Psoas muscle (tissue), 8 donors: ENCODE measurements around the gene GPR161. TPM values are rescaled to one million over a fixed set of nuclear protein-coding genes. Genes with fewer than 3 reads are reported as not detected.
"Not testable (repeated sequence)": the region's sequence is repeated elsewhere in the genome, so short reads cannot be mapped to it uniquely, and the experiment has no call there.

Experiments
- ATAC-seq, 4 donors: fragments of 200-7000 bp; cut with Tn5 transposase; one replicate each; pipeline ENCODE4 v1.9.1; 2020; ENCODE audit warnings: moderate library complexity in 3 of 4, mild to moderate bottlenecking in 2 of 4
- DNase-seq, 2 donors: peaks; one replicate each; pipeline ENCODE4 v3.0.0-alpha.2; 2020
- H3K27ac ChIP-seq: fragments of 200-600 bp; one replicate; pipeline ENCODE4 v1.8.0; 2022
- H3K27me3 ChIP-seq, 3 donors: fragments of 200-600 bp in 1 of 3; one replicate each; pipeline versions ENCODE4 v1.6.1 to v1.8.0; 2013 to 2022; ENCODE audit warnings: low read length in 2 of 3, mild to moderate bottlenecking in 2 of 3, moderate library complexity in 1 of 3; ENCODE audit not compliant: insufficient read depth in 3 of 3
- H3K36me3 ChIP-seq, 2 donors: fragments of 200-600 bp in 1 of 2; one replicate each; pipeline versions ENCODE4 v1.6.1 to v1.8.0; 2013 to 2022; ENCODE audit warnings: low read depth in 1 of 2, mild to moderate bottlenecking in 1 of 2, moderate library complexity in 1 of 2; ENCODE audit not compliant: insufficient read depth in 1 of 2
- H3K4me1 ChIP-seq: fragments of 200-600 bp; one replicate; pipeline ENCODE4 v1.8.0; 2022
- H3K4me3 ChIP-seq: fragments of 200-600 bp; one replicate; pipeline ENCODE4 v1.8.0; 2022; ENCODE audit warnings: mild to moderate bottlenecking
- H3K9me3 ChIP-seq: fragments of 200-600 bp; one replicate; pipeline ENCODE4 v1.8.0; 2022
- WGBS, 3 donors: extraction: QIAGEN DNeasy Blood & Tissue Kit; methylation state at CpG; one replicate each; pipeline versions ENCODE4 v1.1.6 to v1.1.7; 2013; 5-methylcytosine and 5-hydroxymethylcytosine counted together
- intact Hi-C, 2 donors: fragments of 100-400 bp; cut with DNase I; formaldehyde crosslinking; loops; one replicate each; pipeline versions ENCODE4 v1.11.0 to v1.14.2; 2022
- long read RNA-seq, 2 donors: library from polyadenylated mRNA; unstranded; transcript quantifications; one replicate each; pipeline ENCODE4 v2.0.0, GENCODE V29; 2021
- polyA plus RNA-seq, 3 donors: library from polyadenylated mRNA; stranded (reverse); fragments of 200-250 nt; gene quantifications; one replicate each; pipeline ENCODE4 v1.2.3, GENCODE V29; 2013
- total RNA-seq, 4 donors: library from RNA; stranded (reverse); fragmentation: NEBNext Ultra II Directional in 2 of 4; extraction: Animal tissue kit (Norgen Biotek cat#: 25700) in 2 of 4; gene quantifications; one replicate each; pipeline versions ENCODE4 v1.2.1 to v1.2.4, GENCODE V29; 2021 to 2023
- TF ChIP-seq, protein P1 (sequence below): fragments of 200-600 bp; IDR thresholded peaks from one replicate; pipeline ENCODE4 v1.8.0; 2022; ENCODE audit warnings: antibody characterized with exemption
- donor health status: healthy with polysubstance abuse.
- donor health status: DM: no; HTN: no; CAD: no; lungs with moderate emphysema.
- donor health status: Bipolar disorder and iron deficiency.
- donor health status: healthy.
- donor health status: DM: yes; HTN: yes; CAD: no.
- donor health status: DM: no; HTN: no; CAD: no.
- donor health status: DM: no; HTN: no; CAD: no.
- donor health status: DM: yes; HTN: yes; CAD: no.

Gene GPR161, protein sequence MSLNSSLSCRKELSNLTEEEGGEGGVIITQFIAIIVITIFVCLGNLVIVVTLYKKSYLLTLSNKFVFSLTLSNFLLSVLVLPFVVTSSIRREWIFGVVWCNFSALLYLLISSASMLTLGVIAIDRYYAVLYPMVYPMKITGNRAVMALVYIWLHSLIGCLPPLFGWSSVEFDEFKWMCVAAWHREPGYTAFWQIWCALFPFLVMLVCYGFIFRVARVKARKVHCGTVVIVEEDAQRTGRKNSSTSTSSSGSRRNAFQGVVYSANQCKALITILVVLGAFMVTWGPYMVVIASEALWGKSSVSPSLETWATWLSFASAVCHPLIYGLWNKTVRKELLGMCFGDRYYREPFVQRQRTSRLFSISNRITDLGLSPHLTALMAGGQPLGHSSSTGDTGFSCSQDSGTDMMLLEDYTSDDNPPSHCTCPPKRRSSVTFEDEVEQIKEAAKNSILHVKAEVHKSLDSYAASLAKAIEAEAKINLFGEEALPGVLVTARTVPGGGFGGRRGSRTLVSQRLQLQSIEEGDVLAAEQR
- total RNA-seq (1 to 10 TPM in 3 of 4 donors, under 1 TPM in 1; 0.67 to 2.6 (median 1.4) TPM), polyA plus RNA-seq (under 1 TPM; 0.38 to 0.67 (median 0.46) TPM)
- long read RNA-seq, donor 1, partial matches to known transcripts: 0 of 6 reads
- long read RNA-seq, donor 1, other reads (novel, unspliced or antisense): 6 of 6 reads
- long read RNA-seq, donor 2, partial matches to known transcripts: 0 of 1 reads
- long read RNA-seq, donor 2, other reads (novel, unspliced or antisense): 0 of 1 reads

DNA sequence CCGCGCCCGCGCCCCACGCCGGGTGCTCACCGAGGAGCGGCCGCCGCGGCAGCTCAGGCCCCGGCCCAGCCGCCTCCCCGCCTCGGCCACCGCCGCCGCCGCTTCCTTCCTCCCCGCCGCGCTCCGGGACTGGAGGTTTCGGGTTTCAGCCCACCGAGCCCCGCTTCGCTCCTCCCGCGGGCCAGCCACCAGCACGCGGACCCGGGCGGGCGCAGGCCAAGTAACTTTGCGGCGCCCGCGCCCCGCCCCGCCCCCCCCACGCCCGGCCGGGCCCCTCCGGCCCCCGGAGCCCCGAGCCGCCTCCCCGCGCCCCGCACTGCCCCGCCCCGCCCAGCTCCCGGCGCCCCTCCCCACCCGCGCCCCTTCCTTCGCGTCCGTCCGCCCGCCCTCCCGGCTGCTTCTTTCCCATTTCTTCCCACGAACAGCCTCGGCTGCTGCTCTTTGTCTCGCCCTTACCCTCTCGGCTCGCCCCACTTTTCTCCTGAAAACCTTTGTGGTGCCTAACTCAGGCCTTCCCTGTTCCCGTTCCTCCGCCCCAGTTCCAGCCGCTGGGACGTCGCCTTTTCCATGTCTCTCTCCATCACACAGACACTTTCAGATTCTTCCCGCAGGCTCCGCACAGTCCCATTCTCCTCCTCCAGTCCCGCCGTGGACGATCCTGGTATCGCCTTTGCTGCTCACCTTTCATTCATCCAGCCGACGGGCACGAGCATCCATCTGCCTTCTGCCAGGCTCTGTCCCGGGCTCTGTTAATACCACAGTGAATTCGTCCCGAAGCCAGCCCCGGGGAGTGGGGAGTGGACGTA, at the start of gene GPR161:
GPR161 (minus strand) TSS at position 222 of the 806 bp plus-strand sequence. CDS start 32,080 bp downstream, outside the sequence.
- H3K36me3 ChIP-seq: no peaks in the 10 kb centered on the region

DNA sequence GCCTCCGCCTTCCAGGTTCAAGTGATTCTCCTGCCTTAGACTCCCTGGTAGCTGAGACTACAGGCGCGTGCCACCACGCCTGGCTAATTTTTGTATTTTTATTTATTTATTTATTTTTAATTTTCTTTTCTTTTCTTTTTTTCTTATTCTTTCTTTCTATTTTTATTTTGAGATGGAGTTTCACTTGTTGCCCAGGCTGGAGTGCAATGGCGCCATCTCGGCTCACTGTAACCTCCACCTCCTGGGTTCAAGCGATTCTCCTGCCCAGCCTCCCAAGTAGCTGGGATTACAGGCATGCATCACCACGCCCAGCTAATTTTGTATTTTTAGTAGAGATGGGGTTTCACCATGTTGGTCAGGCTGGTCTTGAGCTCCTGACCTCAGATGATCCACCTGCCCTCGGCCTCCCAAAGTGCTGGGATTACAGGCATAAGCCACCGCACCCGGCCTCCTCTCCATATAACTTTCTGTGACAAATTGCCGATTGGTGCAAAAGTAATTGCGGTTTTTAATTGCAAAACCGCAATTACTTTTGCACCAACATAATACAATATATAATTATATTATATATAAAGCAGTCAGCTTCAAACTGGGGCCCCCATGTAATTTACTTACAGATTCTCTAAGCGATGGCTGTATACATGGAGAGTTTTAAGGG, 44.5 kb upstream of the GPR161 start:
- Histone ChIP-seq H3K36me3 (peaks cover 0 to 23% of the 10 kb centered on the region in 2 donors), H3K4me1 (peaks cover 10% of the 10 kb centered on the region)
- ATAC-seq, H3K4me3 ChIP-seq, H3K27me3 ChIP-seq, DNase-seq, H3K9me3 ChIP-seq, intact Hi-C loops, H3K27ac ChIP-seq: not testable (repeated sequence)
- WGBS, 3 donors: 90 to 96% (median 96%) methylated on average over 15 of the region's 15 CpGs

More for the DNA sequence above, at the start of gene GPR161:
- peaks cover 9% of the 10 kb centered on the region for H3K4me1 ChIP-seq
- intact Hi-C loops: no loop called here
- H3K27me3 ChIP-seq: peaks cover 0 to 24% (median 0%) of the 10 kb centered on the region in 3 donors
- H3K27ac ChIP-seq: peak within 1 kb of the TSS; percentile 19
- H3K9me3 ChIP-seq: no peaks in the 10 kb centered on the region
- peak within 1 kb of the TSS; percentile 89 for H3K4me3 ChIP-seq
- 1% methylated on average over 45 to 82 of the region's 86 CpGs for WGBS, 3 donors
- ATAC-seq (peak; percentile 43 to 67 (median 60)), DNase-seq (peak; percentile 54 to 65)
- TF ChIP-seq, protein P1, sequence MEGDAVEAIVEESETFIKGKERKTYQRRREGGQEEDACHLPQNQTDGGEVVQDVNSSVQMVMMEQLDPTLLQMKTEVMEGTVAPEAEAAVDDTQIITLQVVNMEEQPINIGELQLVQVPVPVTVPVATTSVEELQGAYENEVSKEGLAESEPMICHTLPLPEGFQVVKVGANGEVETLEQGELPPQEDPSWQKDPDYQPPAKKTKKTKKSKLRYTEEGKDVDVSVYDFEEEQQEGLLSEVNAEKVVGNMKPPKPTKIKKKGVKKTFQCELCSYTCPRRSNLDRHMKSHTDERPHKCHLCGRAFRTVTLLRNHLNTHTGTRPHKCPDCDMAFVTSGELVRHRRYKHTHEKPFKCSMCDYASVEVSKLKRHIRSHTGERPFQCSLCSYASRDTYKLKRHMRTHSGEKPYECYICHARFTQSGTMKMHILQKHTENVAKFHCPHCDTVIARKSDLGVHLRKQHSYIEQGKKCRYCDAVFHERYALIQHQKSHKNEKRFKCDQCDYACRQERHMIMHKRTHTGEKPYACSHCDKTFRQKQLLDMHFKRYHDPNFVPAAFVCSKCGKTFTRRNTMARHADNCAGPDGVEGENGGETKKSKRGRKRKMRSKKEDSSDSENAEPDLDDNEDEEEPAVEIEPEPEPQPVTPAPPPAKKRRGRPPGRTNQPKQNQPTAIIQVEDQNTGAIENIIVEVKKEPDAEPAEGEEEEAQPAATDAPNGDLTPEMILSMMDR: no peak

DNA sequence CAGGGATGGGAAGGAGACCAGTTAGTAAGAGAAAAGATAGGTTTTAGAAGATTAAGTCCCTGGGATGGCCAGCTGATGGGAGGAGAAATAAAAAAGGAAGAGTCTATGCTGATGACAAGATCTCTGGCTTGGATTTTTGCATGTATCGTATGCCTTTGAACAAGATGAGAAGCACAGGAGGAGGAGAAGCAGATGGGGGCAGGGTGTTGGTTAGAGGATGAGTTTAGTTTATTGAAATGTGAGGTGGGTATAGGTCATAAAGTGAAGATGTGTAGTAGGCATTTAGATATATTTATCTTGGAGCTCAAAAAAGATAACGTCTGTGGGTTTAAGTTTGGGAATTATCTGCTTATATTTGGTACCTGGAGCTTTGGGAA, 43.4 kb upstream of the GPR161 start:
- WGBS, 3 donors: 42 to 48% (median 45%) methylated on average over 2 of the region's 2 CpGs
- H3K9me3 ChIP-seq: no peaks in the 10 kb centered on the region
- TF ChIP-seq, protein P1: no peak

DNA sequence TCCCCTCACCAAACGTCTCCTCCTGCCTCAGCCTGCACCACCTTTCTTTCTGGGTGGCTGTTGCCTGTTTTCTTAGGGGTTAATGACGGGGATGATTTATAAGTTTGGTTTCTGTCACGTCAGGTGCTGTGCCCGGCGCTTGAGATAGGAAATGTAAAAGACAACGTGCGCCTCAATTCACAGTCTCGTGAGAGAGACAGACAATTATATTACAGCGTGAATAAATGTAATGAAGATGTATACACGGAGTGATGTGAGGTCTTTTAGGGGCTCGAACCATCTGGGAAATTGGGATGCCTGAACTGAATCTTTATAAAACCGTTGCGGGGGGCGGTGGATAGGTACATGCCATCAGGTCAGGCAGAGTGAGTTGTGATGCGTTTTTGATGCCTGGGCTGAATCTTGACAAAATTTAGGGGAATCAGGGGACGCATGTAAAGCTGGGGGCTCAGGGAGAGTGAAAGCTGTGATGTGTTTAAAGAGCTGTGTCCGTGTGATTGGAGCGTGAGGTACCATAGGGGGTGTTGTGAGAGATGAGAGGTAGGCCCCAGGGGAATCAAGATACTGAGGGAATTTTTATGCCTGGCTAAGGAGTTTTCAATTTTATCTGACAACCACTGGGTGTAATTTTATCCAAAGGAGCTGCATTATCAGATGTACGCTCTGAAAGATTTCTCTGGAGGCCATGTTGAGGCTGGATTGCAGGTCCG, 42.9 kb upstream of the GPR161 start:
- Histone ChIP-seq H3K4me1 (peaks cover 10% of the 10 kb centered on the region), H3K9me3 (no peaks in the 10 kb centered on the region), H3K27ac (peak overlapping the region; percentile 88), H3K27me3 (no peaks in the 10 kb centered on the region), H3K4me3 (peak overlapping the region; percentile 74), H3K36me3 (peaks cover 0 to 7% of the 10 kb centered on the region in 2 donors)
- intact Hi-C loops: loop anchor here in 1 of 2 donors (5.0 kb wide), 1 partner anchor 48 kb away; the partner anchor contains the start of gene SFT2D2
- DNase-seq (no peak), ATAC-seq (peak in 1 of 4 donors; percentile 0)
- 4% methylated on average over 20 of the region's 20 CpGs for WGBS, 3 donors
- TF ChIP-seq, protein P1: no peak

More for the DNA sequence above, 43.4 kb upstream of the GPR161 start:
- ATAC-seq (no peak), DNase-seq (no peak)
- intact Hi-C loops: no loop called here
- H3K4me1 ChIP-seq: peaks cover 10% of the 10 kb centered on the region
- peaks cover 0 to 13% of the 10 kb centered on the region in 2 donors for H3K36me3 ChIP-seq
- H3K27me3 ChIP-seq: no peaks in the 10 kb centered on the region
- H3K27ac ChIP-seq: peak overlapping the region; percentile 88
- H3K4me3 ChIP-seq: peak overlapping the region; percentile 74
